Spinal cord (tissue), 10 donors: ENCODE data around the gene CACNB2. TPM values are rescaled to one million over a fixed set of nuclear protein-coding genes. Genes with fewer than 3 reads are reported as not detected.

ENCODE experiments used
- DNase-seq, 6 donors: peaks; one replicate each; pipeline versions ENCODE4 v3.0.0 to v3.0.0-alpha.2; 2013 to 2015; ENCODE audit warnings: low spot score in 6 of 6, low read depth in 4 of 6
- H3K27ac ChIP-seq: one replicate; pipeline ENCODE4 v1.5.1; 2013; ENCODE audit warnings: low read depth, low read length, control low read depth
- H3K27me3 ChIP-seq: one replicate; pipeline ENCODE4 v1.6.1; 2013; ENCODE audit warnings: low read length; ENCODE audit not compliant: control insufficient read depth, insufficient read depth
- H3K36me3 ChIP-seq: one replicate; pipeline ENCODE4 v1.6.1; 2013; ENCODE audit warnings: low read length; ENCODE audit not compliant: control insufficient read depth, insufficient read depth
- H3K4me1 ChIP-seq: one replicate; pipeline ENCODE4 v1.6.1; 2013; ENCODE audit warnings: low read length; ENCODE audit not compliant: control insufficient read depth, insufficient read depth
- H3K4me3 ChIP-seq: one replicate; pipeline ENCODE4 v1.5.1; 2013; ENCODE audit warnings: low read depth, low read length, control low read depth
- H3K9me3 ChIP-seq: one replicate; pipeline ENCODE4 v1.6.1; 2013; ENCODE audit warnings: low read length; ENCODE audit not compliant: control insufficient read depth, insufficient read depth
- WGBS: methylation state at CpG from one replicate; pipeline ENCODE4 v1.1.5; 2013; ENCODE audit warnings: missing lambda C conversion rate; ENCODE audit not compliant: insufficient coverage; 5-methylcytosine and 5-hydroxymethylcytosine counted together
- polyA plus RNA-seq, 2 donors: library from polyadenylated mRNA; unstranded; fragments of 120-200 nt; gene quantifications; one replicate each; pipeline ENCODE4 v1.2.1, GENCODE V29; 2013; ENCODE audit not compliant: insufficient read length in 2 of 2
- total RNA-seq, 2 donors: library from RNA; depleted of rRNA in 1 of 2; stranded (reverse); fragments of 120-200 nt in 1 of 2; fragments of >200 nt in 1 of 2; gene quantifications; one replicate each; pipeline versions ENCODE4 v1.2.3 to v1.2.4, GENCODE V29; 2013 to 2014
- donor health status: healthy.

The CACNB2 gene
- total and polyA plus RNA-seq, 4 donors = 18.4 to 32.7 (median 24.9) TPM

- no peaks in the 10 kb centered on the region for H3K4me1 ChIP-seq
- H3K4me3 ChIP-seq = no peak overlapping the region
- H3K9me3 ChIP-seq = no peaks in the 10 kb centered on the region
- H3K27ac ChIP-seq = no peak overlapping the region
- no peak for DNase-seq
- H3K36me3 ChIP-seq = no peaks in the 10 kb centered on the region
- no peaks in the 10 kb centered on the region for H3K27me3 ChIP-seq
- 47% methylated on average over 2 of the region's 2 CpGs for WGBS
These were observed 141.9 kb downstream of the CACNB2 start for GRCh38 chr10:18282094-18282493.

DNA sequence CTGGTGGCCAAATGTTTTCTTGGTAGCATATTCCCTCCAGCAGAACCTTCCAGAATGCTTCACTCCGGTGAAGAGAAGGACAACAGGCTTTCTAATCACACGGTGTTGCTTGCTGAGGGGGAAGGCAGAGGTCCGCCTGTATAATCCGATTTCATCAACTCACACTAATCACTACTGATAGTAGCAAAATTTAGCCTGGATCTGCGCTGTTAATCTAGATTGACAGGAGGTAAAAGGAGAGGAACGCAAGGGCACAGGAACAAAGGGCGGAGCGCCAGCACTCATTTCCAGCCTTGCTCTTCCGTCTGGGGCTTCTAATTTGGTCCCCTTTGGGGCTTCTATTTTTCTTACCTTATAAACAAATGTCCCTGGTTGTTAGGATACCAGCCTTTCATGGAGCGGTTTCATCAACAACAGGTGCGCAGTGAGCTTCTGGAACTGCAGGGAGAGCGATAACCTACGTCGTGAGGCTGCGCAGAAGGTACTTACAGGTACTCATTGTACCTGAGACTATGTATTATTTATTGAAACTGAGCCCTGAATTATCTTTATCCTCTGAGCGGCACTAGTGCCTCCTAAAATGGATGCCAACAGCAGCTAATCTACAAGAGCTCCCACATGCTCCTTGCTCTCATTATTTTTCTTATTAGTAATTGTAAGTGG, 150.6 kb downstream of the CACNB2 start:
- no peaks in the 10 kb centered on the region for H3K36me3 ChIP-seq
- H3K27me3 ChIP-seq = no peaks in the 10 kb centered on the region
- no peak overlapping the region for H3K27ac ChIP-seq
- no peak overlapping the region for H3K4me3 ChIP-seq
- no peaks in the 10 kb centered on the region for H3K4me1 ChIP-seq
- WGBS = 87% methylated on average over 5 of the region's 16 CpGs
- no peak for DNase-seq
- H3K9me3 ChIP-seq = no peaks in the 10 kb centered on the region

GRCh38 chr10:18293536-18294510, 153.6 kb downstream of the CACNB2 start:
- H3K36me3 ChIP-seq = no peaks in the 10 kb centered on the region
- H3K27ac ChIP-seq = peak overlapping the region; percentile 8
- H3K4me1 ChIP-seq = no peaks in the 10 kb centered on the region
- H3K4me3 ChIP-seq = no peak overlapping the region
- 100% methylated on average over 2 of the region's 9 CpGs for WGBS
- no peak for DNase-seq
- H3K9me3 ChIP-seq = no peaks in the 10 kb centered on the region
- no peaks in the 10 kb centered on the region for H3K27me3 ChIP-seq

DNA sequence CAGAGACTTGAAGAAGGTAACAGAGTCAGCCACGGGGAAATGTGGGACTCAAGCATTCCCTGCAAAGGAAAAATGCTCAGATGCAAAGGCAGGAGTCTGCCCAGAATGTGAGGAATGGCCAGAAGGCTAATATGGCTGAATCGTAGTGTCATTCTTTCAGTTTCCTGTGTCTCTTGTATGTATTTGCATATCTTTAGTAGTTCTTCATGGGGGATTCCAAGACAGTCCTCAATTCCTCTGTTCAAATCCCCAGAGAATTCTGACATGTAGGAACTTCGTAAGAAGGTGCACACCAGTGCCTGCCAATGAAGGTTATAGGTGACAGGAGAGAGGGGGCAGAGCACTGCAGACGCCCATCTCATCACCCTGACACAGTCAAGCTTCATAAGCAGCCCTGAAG, 154.4 kb downstream of the CACNB2 start:
- WGBS = 88% methylated on average over 2 of the region's 4 CpGs
- Histone ChIP-seq H3K27ac (peak overlapping the region; percentile 8), H3K4me1 (no peaks in the 10 kb centered on the region), H3K4me3 (no peak overlapping the region), H3K9me3 (no peaks in the 10 kb centered on the region), H3K27me3 (no peaks in the 10 kb centered on the region), H3K36me3 (no peaks in the 10 kb centered on the region)
- no peak for DNase-seq

DNA sequence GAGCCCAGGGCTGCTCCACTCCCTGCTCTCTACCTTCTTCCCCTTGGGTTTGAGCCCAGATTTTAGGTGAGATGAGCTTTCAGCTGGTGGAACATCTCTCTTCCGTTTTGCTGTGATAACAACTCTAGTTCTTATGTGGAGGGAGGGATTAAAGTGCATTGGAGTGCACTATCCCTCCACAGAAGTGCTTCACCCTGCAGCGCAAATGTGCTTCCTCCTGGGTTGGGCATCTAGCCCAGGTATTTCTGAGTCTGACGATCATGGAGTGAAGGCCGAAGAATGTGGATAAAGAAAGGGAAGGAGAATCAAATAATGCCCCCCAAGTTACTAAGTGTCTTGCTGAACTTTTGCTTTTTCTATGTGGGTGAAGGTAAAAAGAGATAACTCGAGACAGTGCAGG, 157.4 kb downstream of the CACNB2 start:
- WGBS = 100% methylated on average over 1 of the region's 5 CpGs
- H3K27ac ChIP-seq = no peak overlapping the region
- DNase-seq = peak in 1 of 6 donors; percentile 27

GRCh38 chr10:18298256-18298655, 158.0 kb downstream of the CACNB2 start:
- H3K4me1 ChIP-seq = no peaks in the 10 kb centered on the region
- H3K27me3 ChIP-seq = no peaks in the 10 kb centered on the region
- no peak for DNase-seq
- no peaks in the 10 kb centered on the region for H3K9me3 ChIP-seq
- H3K27ac ChIP-seq = no peak overlapping the region
- H3K36me3 ChIP-seq = no peaks in the 10 kb centered on the region
- H3K4me3 ChIP-seq = no peak overlapping the region
- WGBS = 95% methylated on average over 3 of the region's 9 CpGs

More for the DNA sequence above, 157.4 kb downstream of the CACNB2 start:
- Histone ChIP-seq H3K36me3 (no peaks in the 10 kb centered on the region), H3K4me3 (no peak overlapping the region), H3K9me3 (no peaks in the 10 kb centered on the region), H3K4me1 (no peaks in the 10 kb centered on the region), H3K27me3 (no peaks in the 10 kb centered on the region)

GRCh38 chr10:18303851-18304801, 163.9 kb downstream of the CACNB2 start:
- Histone ChIP-seq H3K36me3 (no peaks in the 10 kb centered on the region), H3K4me1 (peaks cover 6% of the 10 kb centered on the region), H3K9me3 (no peaks in the 10 kb centered on the region), H3K27me3 (no peaks in the 10 kb centered on the region), H3K27ac (no peak overlapping the region), H3K4me3 (no peak overlapping the region)
- WGBS = 20% methylated on average over 1 of the region's 12 CpGs
- DNase-seq = peak in 3 of 6 donors; percentile 44 to 92 (median 70)

- Histone ChIP-seq H3K27me3 (no peaks in the 10 kb centered on the region), H3K4me1 (peaks cover 6% of the 10 kb centered on the region), H3K4me3 (no peak overlapping the region), H3K9me3 (no peaks in the 10 kb centered on the region), H3K27ac (no peak overlapping the region), H3K36me3 (no peaks in the 10 kb centered on the region)
- WGBS = 92% methylated on average over 3 of the region's 3 CpGs
- DNase-seq = no peak
These were observed 165.8 kb downstream of the CACNB2 start for GRCh38 chr10:18306031-18306430.

GRCh38 chr10:18308600-18308999, 168.4 kb downstream of the CACNB2 start:
- 64% methylated on average over 2 of the region's 3 CpGs for WGBS
- DNase-seq = peak in 1 of 6 donors; percentile 74

More at GRCh38 chr10:18308600-18308999, 168.4 kb downstream of the CACNB2 start:
- Histone ChIP-seq H3K4me3 (no peak overlapping the region), H3K9me3 (no peaks in the 10 kb centered on the region), H3K27ac (no peak overlapping the region), H3K27me3 (no peaks in the 10 kb centered on the region), H3K4me1 (peaks cover 6% of the 10 kb centered on the region), H3K36me3 (no peaks in the 10 kb centered on the region)
